DND-41 (cell line): ENCODE measurements around the gene OTOP3.
A peak's percentile ranks its signal among the peaks of the same experiment; 100 is the strongest.
"Not testable (repeated sequence)": the region's sequence is repeated elsewhere in the genome, so short reads cannot be mapped to it uniquely, and the experiment has no call there.

Experiments used
- ATAC-seq: fragments of 200-7000 bp; cut with Tn5 transposase; 3 replicates; pipeline ENCODE4 v1.9.1; 2021; ENCODE audit warnings: low read depth; ENCODE audit not compliant: insufficient read depth
- DNase-seq: peaks from one replicate; pipeline ENCODE4 v3.0.0-alpha.2; 2020
- H2AFZ ChIP-seq: 2 replicates; pipeline ENCODE4 v1.6.0; 2012; ENCODE audit warnings: low read depth, low read length
- H3K27ac ChIP-seq: 2 replicates; pipeline ENCODE4 v1.5.1; 2012; ENCODE audit warnings: low read length, inconsistent platforms
- H3K27me3 ChIP-seq: fragments of 200-600 bp; sonication (generic); 2 replicates; pipeline ENCODE4 v1.6.0; 2012; ENCODE audit warnings: low read length, mild to moderate bottlenecking, inconsistent platforms; ENCODE audit not compliant: insufficient read depth, poor library complexity
- H3K36me3 ChIP-seq: 2 replicates; pipeline ENCODE4 v1.5.1; 2012; ENCODE audit warnings: low read length, inconsistent platforms; ENCODE audit not compliant: insufficient read depth
- H3K4me1 ChIP-seq: 2 replicates; pipeline ENCODE4 v1.5.1; 2012; ENCODE audit warnings: mild to moderate bottlenecking, low read length; ENCODE audit not compliant: insufficient read depth
- H3K4me2 ChIP-seq: 2 replicates; pipeline ENCODE4 v1.6.0; 2012; ENCODE audit warnings: mild to moderate bottlenecking, moderate library complexity, low read length, inconsistent platforms; ENCODE audit not compliant: insufficient read depth
- H3K4me3 ChIP-seq, 2 experiments: fragments of 200-600 bp in 1 of 2; shearing (Covaris generic) in 1 of 2; 2 replicates each; pipeline ENCODE4 v1.5.1; 2012 to 2016; ENCODE audit warnings: inconsistent platforms in 2 of 2, low read length in 2 of 2, mild to moderate bottlenecking in 2 of 2, low read depth in 1 of 2, moderate library complexity in 1 of 2
- H3K79me2 ChIP-seq: 2 replicates; pipeline ENCODE4 v1.6.0; 2012; ENCODE audit warnings: low read length, inconsistent platforms; ENCODE audit not compliant: insufficient read depth
- H3K9ac ChIP-seq: 2 replicates; pipeline ENCODE4 v1.6.0; 2012; ENCODE audit warnings: low read depth, mild to moderate bottlenecking, inconsistent platforms, low read length, moderate library complexity
- H3K9me3 ChIP-seq: 2 replicates; pipeline ENCODE4 v1.5.1; 2012; ENCODE audit warnings: low read length, moderate library complexity, mild to moderate bottlenecking, inconsistent platforms; ENCODE audit not compliant: insufficient read depth, severe bottlenecking
- H4K20me1 ChIP-seq: 2 replicates; pipeline ENCODE4 v1.6.0; 2012; ENCODE audit warnings: low read length; ENCODE audit not compliant: insufficient read depth
- EZH2 ChIP-seq: IDR thresholded peaks from 3 replicates; pipeline ENCODE4 v1.6.1; 2012; ENCODE audit warnings: borderline replicate concordance, low read depth, mild to moderate bottlenecking, moderate library complexity, low read length, inconsistent platforms; ENCODE audit not compliant: severe bottlenecking
- TF ChIP-seq, protein P1 (sequence below): IDR thresholded peaks from 2 replicates; pipeline ENCODE4 v1.5.1; 2012; ENCODE audit warnings: borderline replicate concordance, low read length, moderate library complexity, mild to moderate bottlenecking; ENCODE audit not compliant: poor library complexity, severe bottlenecking; ENCODE audit errors: extremely low read depth

Gene OTOP3

DNA sequence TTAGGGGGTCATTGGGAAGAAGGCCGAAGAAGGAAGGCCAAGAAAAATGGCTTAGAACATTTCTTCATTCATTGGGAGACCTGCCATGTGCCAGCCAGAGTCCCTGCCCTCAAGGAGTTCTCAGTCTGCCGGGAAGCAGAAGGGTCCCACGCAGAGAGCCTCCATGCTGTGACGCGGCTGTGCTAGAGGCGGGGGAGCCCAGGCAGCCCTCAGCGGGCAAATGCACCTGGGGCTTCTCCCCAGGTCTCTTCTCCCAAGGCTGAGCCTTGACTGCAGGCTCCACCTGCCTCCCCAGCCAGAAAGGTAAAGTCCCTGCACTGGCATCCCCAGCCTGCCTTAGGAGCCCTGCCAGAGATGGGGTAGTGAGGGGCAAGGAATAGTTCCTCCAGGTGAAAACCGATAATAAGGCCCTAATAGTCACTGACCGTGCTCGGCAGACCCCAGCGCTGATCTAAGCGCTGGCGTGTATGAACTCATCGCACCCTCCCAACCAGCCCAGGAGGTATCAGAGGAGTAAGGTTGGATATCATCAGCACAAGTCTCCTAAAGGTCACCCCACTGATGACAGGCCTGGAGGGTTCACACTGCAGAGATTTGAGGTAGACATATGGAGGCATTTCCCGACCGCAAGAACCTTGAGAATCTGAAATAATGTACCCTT, 45.8 kb downstream of the OTOP3 start:
- TF ChIP-seq, protein P1, sequence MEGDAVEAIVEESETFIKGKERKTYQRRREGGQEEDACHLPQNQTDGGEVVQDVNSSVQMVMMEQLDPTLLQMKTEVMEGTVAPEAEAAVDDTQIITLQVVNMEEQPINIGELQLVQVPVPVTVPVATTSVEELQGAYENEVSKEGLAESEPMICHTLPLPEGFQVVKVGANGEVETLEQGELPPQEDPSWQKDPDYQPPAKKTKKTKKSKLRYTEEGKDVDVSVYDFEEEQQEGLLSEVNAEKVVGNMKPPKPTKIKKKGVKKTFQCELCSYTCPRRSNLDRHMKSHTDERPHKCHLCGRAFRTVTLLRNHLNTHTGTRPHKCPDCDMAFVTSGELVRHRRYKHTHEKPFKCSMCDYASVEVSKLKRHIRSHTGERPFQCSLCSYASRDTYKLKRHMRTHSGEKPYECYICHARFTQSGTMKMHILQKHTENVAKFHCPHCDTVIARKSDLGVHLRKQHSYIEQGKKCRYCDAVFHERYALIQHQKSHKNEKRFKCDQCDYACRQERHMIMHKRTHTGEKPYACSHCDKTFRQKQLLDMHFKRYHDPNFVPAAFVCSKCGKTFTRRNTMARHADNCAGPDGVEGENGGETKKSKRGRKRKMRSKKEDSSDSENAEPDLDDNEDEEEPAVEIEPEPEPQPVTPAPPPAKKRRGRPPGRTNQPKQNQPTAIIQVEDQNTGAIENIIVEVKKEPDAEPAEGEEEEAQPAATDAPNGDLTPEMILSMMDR: no peak
- no peak for TF ChIP-seq EZH2
- H3K36me3 ChIP-seq: no peaks in the 10 kb centered on the region
- H2AFZ ChIP-seq: peak overlapping the region; percentile 70
- no peaks in the 10 kb centered on the region for H4K20me1 ChIP-seq
- H3K4me3 ChIP-seq: peak overlapping the region; percentile 1 to 56; a peak in 3 of 4 replicates
- no peak; the same call in 2 of the 3 replicates for ATAC-seq
- DNase-seq: no peak
- H3K27ac ChIP-seq: peak overlapping the region; percentile 27; the same call in 1 of the 2 replicates
- no peaks in the 10 kb centered on the region for H3K9me3 ChIP-seq
- H3K4me2 ChIP-seq: peak overlapping the region; percentile 70
- no peaks in the 10 kb centered on the region for H3K79me2 ChIP-seq
- peaks cover 19% of the 10 kb centered on the region for H3K4me1 ChIP-seq
- H3K27me3 ChIP-seq: peaks cover 5% of the 10 kb centered on the region
- H3K9ac ChIP-seq: peak overlapping the region; percentile 40

DNA sequence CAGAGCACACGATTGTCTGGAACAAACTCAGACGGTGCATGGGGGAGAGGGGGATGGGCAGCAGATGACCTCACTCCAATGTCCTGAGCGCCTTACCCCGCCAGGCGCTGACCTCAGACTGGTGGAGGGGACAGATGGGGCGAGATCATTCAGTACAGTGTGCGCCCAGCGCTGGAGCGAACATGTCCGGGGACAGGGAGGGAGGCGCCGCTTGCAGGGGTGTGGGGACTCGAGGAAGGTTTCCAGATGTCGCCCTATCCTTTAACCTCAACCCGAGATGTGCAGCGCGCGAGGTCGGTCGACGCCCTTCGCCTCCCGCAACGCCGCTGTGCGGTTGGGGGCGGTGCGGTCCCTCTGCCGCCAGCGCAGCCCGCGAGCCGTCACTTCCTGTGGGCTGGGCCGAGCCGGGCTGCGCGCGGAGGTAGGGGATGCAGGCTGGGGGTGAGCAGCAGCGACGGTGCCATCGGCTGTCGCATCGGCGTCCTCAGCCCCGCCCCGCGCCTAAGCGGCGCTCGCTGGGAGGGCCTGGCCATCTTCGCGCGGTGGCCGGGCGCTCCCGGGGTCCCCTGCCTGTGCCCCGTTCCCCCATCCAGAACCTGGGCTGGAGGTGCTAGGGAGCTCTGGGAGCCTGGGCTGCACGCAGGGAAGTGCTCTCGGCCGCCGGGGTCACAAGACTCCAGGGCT, 46.4 kb downstream of the OTOP3 start:
- peak; percentile 97 for ATAC-seq
- Histone ChIP-seq H3K4me1 (peaks cover 23% of the 10 kb centered on the region), H3K79me2 (no peaks in the 10 kb centered on the region), H2AFZ (peak overlapping the region; percentile 70), H3K9me3 (no peaks in the 10 kb centered on the region), H3K4me2 (peak overlapping the region; percentile 70), H3K4me3 (peak overlapping the region; percentile 1 to 56; a peak in 3 of 4 replicates), H3K36me3 (no peaks in the 10 kb centered on the region), H3K27me3 (peaks cover 5% of the 10 kb centered on the region), H3K9ac (peak overlapping the region; percentile 40), H3K27ac (peak overlapping the region; percentile 27; the same call in 1 of the 2 replicates), H4K20me1 (no peaks in the 10 kb centered on the region)
- DNase-seq: peak; percentile 83
- TF ChIP-seq, protein P1: peak; percentile 17
- no peak for TF ChIP-seq EZH2

DNA sequence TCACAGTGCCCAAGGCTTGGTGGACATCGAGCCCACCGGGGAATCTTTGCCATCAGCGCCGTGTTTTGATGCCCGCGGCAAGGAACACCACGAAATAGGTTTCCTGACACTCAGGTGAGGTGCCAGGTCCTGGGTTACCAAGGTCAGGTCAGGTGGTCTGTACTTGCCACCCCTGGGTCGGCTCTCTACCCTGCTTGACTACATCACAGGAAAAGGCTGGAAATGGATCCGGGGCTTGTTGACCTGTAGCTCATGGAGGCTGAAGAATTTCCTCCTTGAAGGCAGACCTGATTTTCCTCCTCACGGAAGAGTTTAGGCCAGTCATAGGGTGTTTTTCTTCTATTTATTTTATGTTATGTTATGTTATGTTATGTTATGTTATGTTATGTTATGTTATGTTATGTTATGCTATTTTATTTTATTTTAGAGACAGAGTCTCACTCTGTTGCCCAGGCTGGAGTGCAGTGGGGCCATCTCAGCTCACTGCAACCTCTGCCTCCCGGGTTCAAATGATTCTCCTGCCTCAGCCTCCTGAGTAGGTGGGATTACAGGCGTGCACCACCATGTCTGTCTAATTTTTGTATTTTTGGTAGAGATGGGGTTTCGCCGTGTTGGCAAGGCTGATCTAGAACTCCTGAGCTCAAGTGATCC, 47.1 kb downstream of the OTOP3 start:
- H3K36me3 ChIP-seq, H3K27me3 ChIP-seq, H3K9me3 ChIP-seq, H3K27ac ChIP-seq, DNase-seq, H3K79me2 ChIP-seq, H4K20me1 ChIP-seq, ATAC-seq: not testable (repeated sequence)
- Histone ChIP-seq H3K4me1 (peaks cover 29% of the 10 kb centered on the region), H3K4me2 (peak overlapping the region; percentile 70), H3K9ac (peak overlapping the region; percentile 40), H3K4me3 (peak overlapping the region in 1 of 2 experiments; percentile 56; a peak in 2 of 4 replicates), H2AFZ (peak overlapping the region; percentile 70)

GRCh38 chr17:74986206-74986576, 50.5 kb downstream of the OTOP3 start:
- no peak overlapping the region for H3K27ac ChIP-seq
- peaks cover 10% of the 10 kb centered on the region for H4K20me1 ChIP-seq
- H3K79me2 ChIP-seq: no peaks in the 10 kb centered on the region
- H3K4me3 ChIP-seq: no peak overlapping the region
- no peak for ATAC-seq
- no peak overlapping the region for H3K9ac ChIP-seq
- H3K4me2 ChIP-seq: no peak overlapping the region
- no peak for DNase-seq
- no peaks in the 10 kb centered on the region for H3K36me3 ChIP-seq
- no peak overlapping the region for H2AFZ ChIP-seq
- H3K27me3 ChIP-seq: peaks cover 20% of the 10 kb centered on the region
- H3K9me3 ChIP-seq: no peaks in the 10 kb centered on the region
- TF ChIP-seq, protein P1: no peak
- TF ChIP-seq EZH2: no peak
- H3K4me1 ChIP-seq: peaks cover 32% of the 10 kb centered on the region
